Activated CD8-positive, alpha-beta memory T cell treated with anti-CD3 and anti-CD28 coated beads, Interleukin-2, amount 50 U/mL, for 24 hours (primary cell): Measurements from ENCODE around the gene ATP8B1.
"Not testable (repeated sequence)": the region's sequence is repeated elsewhere in the genome, so short reads cannot be mapped to it uniquely, and the experiment has no call there.

ENCODE experiments used
- DNase-seq: peaks from one replicate; pipeline ENCODE4 v3.0.0-alpha.2; 2020; ENCODE audit errors: extremely low read depth

Gene ATP8B1

GRCh38 chr18:57727952-57728807 is 74.9 kb downstream of the ATP8B1 start:
- DNase-seq = no peak

- DNase-seq = not testable (repeated sequence)
These were observed 83.7 kb downstream of the ATP8B1 start for GRCh38 chr18:57719211-57719935.

- DNase-seq = no peak
These were observed 86.6 kb downstream of the ATP8B1 start for GRCh38 chr18:57716549-57716948.

- no peak for DNase-seq
These were observed 87.4 kb downstream of the ATP8B1 start for GRCh38 chr18:57715671-57716070.

- no peak for DNase-seq
These were observed 88.0 kb downstream of the ATP8B1 start for GRCh38 chr18:57715073-57715472.

- DNase-seq = no peak
These were observed 92.9 kb downstream of the ATP8B1 start for GRCh38 chr18:57710226-57710625.

- DNase-seq = no peak
These were observed 93.8 kb downstream of the ATP8B1 start for GRCh38 chr18:57709335-57709734.

- no peak for DNase-seq
These were observed 94.8 kb downstream of the ATP8B1 start for GRCh38 chr18:57708288-57708687.

GRCh38 chr18:57705832-57706595 is 97.1 kb downstream of the ATP8B1 start:
- DNase-seq = no peak

GRCh38 chr18:57705011-57705410 is 98.1 kb downstream of the ATP8B1 start:
- DNase-seq = no peak

GRCh38 chr18:57698571-57699276 is 104.4 kb downstream of the ATP8B1 start:
- no peak for DNase-seq

- no peak for DNase-seq
These were observed 105.7 kb downstream of the ATP8B1 start for GRCh38 chr18:57697426-57697825.

- no peak for DNase-seq
These were observed 106.8 kb downstream of the ATP8B1 start for GRCh38 chr18:57696271-57696670.

GRCh38 chr18:57691363-57691762 is 111.8 kb downstream of the ATP8B1 start:
- no peak for DNase-seq

GRCh38 chr18:57687970-57688369 is 115.1 kb downstream of the ATP8B1 start:
- no peak for DNase-seq

- DNase-seq = no peak
These were observed 119.6 kb downstream of the ATP8B1 start for GRCh38 chr18:57683470-57683869.

- DNase-seq = no peak
These were observed 125.6 kb downstream of the ATP8B1 start for GRCh38 chr18:57677262-57678211.

- DNase-seq = no peak
These were observed 128.2 kb downstream of the ATP8B1 start for GRCh38 chr18:57674891-57675290.

GRCh38 chr18:57670046-57670445 is 133.1 kb downstream of the ATP8B1 start:
- no peak for DNase-seq

GRCh38 chr18:57668021-57668420 is 135.1 kb downstream of the ATP8B1 start:
- DNase-seq = no peak
